Colonic mucosa (tissue), 4 donors: ENCODE measurements around the gene COL27A1. TPM values are rescaled to one million over a fixed set of nuclear protein-coding genes. Genes with fewer than 3 reads are reported as not detected.

ENCODE experiments used
- DNase-seq: peaks from one replicate; pipeline ENCODE4 v3.0.0-alpha.2; 2020
- H3K27ac ChIP-seq: fragments of 200-600 bp; one replicate; pipeline ENCODE4 v1.8.0; 2021
- H3K27me3 ChIP-seq: fragments of 200-600 bp; one replicate; pipeline ENCODE4 v1.8.0; 2021
- H3K36me3 ChIP-seq: fragments of 200-600 bp; one replicate; pipeline ENCODE4 v1.8.0; 2021
- H3K4me1 ChIP-seq: fragments of 200-600 bp; one replicate; pipeline ENCODE4 v1.8.0; 2021; ENCODE audit warnings: mild to moderate bottlenecking
- H3K4me3 ChIP-seq: fragments of 200-600 bp; one replicate; pipeline ENCODE4 v1.8.0; 2021
- H3K9ac ChIP-seq, 2 donors: one replicate each; pipeline ENCODE4 v1.7.0; 2013; ENCODE audit warnings: control low read depth in 2 of 2, low read depth in 2 of 2, low read length in 2 of 2
- H3K9me3 ChIP-seq: fragments of 200-600 bp; one replicate; pipeline ENCODE4 v1.8.0; 2021
- intact Hi-C: fragments of 100-400 bp; cut with DNase I; formaldehyde crosslinking; loops from one replicate; pipeline ENCODE4 v1.14.1; 2022
- total RNA-seq, 2 donors: library from RNA; stranded (reverse); fragmentation: NEBNext Ultra II Directional in 1 of 2; extraction: Animal tissue kit (Norgen Biotek cat#: 25700) in 1 of 2; gene quantifications; one replicate each; pipeline ENCODE4 v1.2.1, GENCODE V29; 2021
- TF ChIP-seq, protein P1 (sequence below): fragments of 200-600 bp; IDR thresholded peaks from one replicate; pipeline ENCODE4 v1.8.0; 2022; ENCODE audit warnings: antibody characterized with exemption, mild to moderate bottlenecking
- donor health status: healthy.
- donor health status: DM: no; HTN: no; CAD: no.
- donor health status: DM: no; HTN: no; CAD: no.

Gene COL27A1
- total RNA-seq, 2 donors from 2014 or later, result 2.9 to 4.2 TPM

DNA sequence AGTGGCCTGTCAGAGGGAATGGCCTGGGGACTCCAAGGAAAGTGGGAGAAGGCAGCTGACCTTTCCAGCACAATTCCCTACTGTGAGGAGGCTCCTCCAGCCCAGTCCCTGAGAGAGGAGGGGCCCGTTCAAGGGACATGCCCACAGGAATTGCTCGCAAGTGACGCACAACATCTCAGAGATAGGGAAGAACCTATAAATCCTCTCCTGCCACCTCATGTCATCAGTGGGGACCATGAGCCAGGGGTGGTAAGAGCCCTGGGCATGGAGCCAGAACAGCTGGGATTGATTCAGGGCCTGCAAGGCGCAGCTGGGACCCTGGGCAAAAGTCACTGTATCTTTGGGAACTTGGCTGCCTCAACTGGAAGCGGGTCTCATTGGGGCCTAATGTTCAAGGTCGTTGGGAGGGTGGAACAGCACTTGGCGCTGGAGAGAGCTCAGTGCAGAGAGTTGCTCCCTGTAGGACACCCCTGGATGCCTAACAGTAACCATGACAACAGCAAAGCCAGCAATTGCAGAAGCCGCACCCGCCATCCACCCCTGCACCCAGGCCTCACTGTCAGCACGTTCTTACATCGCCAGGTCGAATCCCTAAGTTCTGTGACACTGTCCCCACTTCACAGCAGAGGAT is 126.3 kb downstream of the COL27A1 start:
- H3K9ac ChIP-seq, result no peak overlapping the region
- no peaks in the 10 kb centered on the region for H3K9me3 ChIP-seq
- no peak for DNase-seq
- no peaks in the 10 kb centered on the region for H3K27me3 ChIP-seq
- H3K4me3 ChIP-seq, result no peak overlapping the region
- H3K4me1 ChIP-seq, result no peaks in the 10 kb centered on the region
- TF ChIP-seq, protein P1, sequence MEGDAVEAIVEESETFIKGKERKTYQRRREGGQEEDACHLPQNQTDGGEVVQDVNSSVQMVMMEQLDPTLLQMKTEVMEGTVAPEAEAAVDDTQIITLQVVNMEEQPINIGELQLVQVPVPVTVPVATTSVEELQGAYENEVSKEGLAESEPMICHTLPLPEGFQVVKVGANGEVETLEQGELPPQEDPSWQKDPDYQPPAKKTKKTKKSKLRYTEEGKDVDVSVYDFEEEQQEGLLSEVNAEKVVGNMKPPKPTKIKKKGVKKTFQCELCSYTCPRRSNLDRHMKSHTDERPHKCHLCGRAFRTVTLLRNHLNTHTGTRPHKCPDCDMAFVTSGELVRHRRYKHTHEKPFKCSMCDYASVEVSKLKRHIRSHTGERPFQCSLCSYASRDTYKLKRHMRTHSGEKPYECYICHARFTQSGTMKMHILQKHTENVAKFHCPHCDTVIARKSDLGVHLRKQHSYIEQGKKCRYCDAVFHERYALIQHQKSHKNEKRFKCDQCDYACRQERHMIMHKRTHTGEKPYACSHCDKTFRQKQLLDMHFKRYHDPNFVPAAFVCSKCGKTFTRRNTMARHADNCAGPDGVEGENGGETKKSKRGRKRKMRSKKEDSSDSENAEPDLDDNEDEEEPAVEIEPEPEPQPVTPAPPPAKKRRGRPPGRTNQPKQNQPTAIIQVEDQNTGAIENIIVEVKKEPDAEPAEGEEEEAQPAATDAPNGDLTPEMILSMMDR, result no peak
- intact Hi-C loops, result no loop called here
- H3K27ac ChIP-seq, result no peak overlapping the region
- H3K36me3 ChIP-seq, result no peaks in the 10 kb centered on the region

DNA sequence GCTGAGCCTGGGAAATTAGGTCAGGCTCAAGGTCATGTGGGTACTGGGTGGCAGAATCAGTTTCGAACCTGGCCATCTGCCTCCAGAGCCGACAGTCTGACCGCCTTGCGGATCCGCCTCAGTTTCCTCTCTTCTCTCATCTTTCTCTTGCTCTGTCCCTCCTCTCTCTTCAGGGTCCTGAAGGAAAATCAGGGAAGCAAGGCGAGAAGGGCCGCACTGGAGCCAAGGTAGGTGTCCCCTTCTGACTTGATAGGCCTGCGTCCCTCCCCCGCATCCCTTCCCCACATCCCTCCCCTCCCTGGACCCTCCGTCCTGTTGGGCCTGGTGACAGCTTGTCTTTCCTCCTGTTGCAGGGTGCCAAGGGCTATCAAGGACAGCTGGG is 126.8 kb downstream of the COL27A1 start:
- no peaks in the 10 kb centered on the region for H3K9me3 ChIP-seq
- H3K27me3 ChIP-seq, result no peaks in the 10 kb centered on the region
- no peak overlapping the region for H3K9ac ChIP-seq
- no peaks in the 10 kb centered on the region for H3K4me1 ChIP-seq
- intact Hi-C loops, result no loop called here
- no peak for DNase-seq
- no peaks in the 10 kb centered on the region for H3K36me3 ChIP-seq
- TF ChIP-seq, protein P1, result no peak
- H3K4me3 ChIP-seq, result no peak overlapping the region
- no peak overlapping the region for H3K27ac ChIP-seq

- no peaks in the 10 kb centered on the region for H3K27me3 ChIP-seq
- no peak overlapping the region for H3K4me3 ChIP-seq
- no peaks in the 10 kb centered on the region for H3K9me3 ChIP-seq
- no peaks in the 10 kb centered on the region for H3K36me3 ChIP-seq
- H3K9ac ChIP-seq, result no peak overlapping the region
- H3K4me1 ChIP-seq, result no peaks in the 10 kb centered on the region
- intact Hi-C loops, result no loop called here
- no peak for DNase-seq
- TF ChIP-seq, protein P1, result no peak
- H3K27ac ChIP-seq, result no peak overlapping the region
Measured at GRCh38 chr9:114282507-114282906, 127.2 kb downstream of the COL27A1 start.

DNA sequence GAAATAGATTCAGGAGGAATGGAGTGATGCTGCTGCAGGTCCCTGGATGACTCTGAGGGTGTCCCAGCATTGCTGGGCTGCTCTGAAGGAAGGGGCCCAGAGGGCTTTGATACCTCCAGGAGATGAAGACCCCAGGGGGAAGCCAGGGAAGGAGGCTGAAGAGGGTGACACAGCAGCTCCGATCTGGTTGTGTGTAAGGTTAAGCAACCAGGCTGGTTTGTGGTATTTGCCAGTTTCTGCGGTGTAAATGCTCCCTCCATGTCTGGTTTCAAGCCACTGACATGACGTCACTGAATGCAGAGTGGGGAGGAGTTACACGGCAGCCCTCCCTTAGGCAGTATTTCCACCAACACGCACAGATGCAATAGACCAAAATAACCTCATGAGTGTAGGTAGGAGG is 127.6 kb downstream of the COL27A1 start:
- no peak for DNase-seq
- Histone ChIP-seq H3K4me3 (no peak overlapping the region), H3K4me1 (no peaks in the 10 kb centered on the region), H3K9ac (no peak overlapping the region), H3K9me3 (no peaks in the 10 kb centered on the region), H3K27ac (no peak overlapping the region), H3K36me3 (no peaks in the 10 kb centered on the region), H3K27me3 (no peaks in the 10 kb centered on the region)
- TF ChIP-seq, protein P1, result no peak
- intact Hi-C loops, result no loop called here

GRCh38 chr9:114283551-114284111 is 128.3 kb downstream of the COL27A1 start:
- TF ChIP-seq, protein P1, result no peak
- Histone ChIP-seq H3K36me3 (no peaks in the 10 kb centered on the region), H3K4me3 (no peak overlapping the region), H3K9ac (no peak overlapping the region), H3K4me1 (no peaks in the 10 kb centered on the region), H3K27ac (no peak overlapping the region), H3K9me3 (no peaks in the 10 kb centered on the region), H3K27me3 (no peaks in the 10 kb centered on the region)
- no peak for DNase-seq
- intact Hi-C loops, result no loop called here
